Erythroblast (primary cell): Measurements from ENCODE around the gene IL17B.

Experiments
- GATA1 ChIP-seq: IDR thresholded peaks from 2 replicates; pipeline ENCODE4 v1.6.1; 2011; ENCODE audit warnings: low read depth, mild to moderate bottlenecking, control low read depth, low read length, moderate library complexity
- POLR2A ChIP-seq: IDR thresholded peaks from 2 replicates; pipeline ENCODE4 v1.6.1; 2011; ENCODE audit warnings: mild to moderate bottlenecking, low read length

DNA sequence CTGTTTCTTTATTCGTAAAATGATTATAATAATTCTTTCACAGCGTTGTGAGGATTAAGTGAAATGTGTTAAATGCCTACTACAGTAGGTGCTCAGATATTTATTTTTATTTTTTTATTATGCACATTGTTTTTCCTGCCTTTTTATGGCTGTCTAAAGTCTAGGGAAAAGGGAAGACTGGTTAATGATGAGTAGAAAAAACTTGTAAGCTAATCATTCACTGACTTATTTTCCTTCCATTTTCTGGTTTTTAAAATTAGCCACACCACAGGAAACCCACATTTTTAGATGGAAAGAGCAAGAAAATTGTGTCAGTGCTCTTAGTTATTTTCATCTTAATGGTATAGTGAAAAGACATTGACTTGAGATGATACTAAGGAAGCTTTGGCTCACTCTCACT lies 25.2 kb downstream of the IL17B start:
- TF ChIP-seq POLR2A (no peak), GATA1 (no peak)
